GM19099 (cell line): ENCODE data around the gene IVD.

Source experiments
- POLR2A ChIP-seq: IDR thresholded peaks from 3 replicates; pipeline ENCODE4 v1.6.1; 2011; ENCODE audit warnings: low read depth; ENCODE audit not compliant: insufficient read length; ENCODE audit errors: extremely low read depth

Gene IVD

DNA sequence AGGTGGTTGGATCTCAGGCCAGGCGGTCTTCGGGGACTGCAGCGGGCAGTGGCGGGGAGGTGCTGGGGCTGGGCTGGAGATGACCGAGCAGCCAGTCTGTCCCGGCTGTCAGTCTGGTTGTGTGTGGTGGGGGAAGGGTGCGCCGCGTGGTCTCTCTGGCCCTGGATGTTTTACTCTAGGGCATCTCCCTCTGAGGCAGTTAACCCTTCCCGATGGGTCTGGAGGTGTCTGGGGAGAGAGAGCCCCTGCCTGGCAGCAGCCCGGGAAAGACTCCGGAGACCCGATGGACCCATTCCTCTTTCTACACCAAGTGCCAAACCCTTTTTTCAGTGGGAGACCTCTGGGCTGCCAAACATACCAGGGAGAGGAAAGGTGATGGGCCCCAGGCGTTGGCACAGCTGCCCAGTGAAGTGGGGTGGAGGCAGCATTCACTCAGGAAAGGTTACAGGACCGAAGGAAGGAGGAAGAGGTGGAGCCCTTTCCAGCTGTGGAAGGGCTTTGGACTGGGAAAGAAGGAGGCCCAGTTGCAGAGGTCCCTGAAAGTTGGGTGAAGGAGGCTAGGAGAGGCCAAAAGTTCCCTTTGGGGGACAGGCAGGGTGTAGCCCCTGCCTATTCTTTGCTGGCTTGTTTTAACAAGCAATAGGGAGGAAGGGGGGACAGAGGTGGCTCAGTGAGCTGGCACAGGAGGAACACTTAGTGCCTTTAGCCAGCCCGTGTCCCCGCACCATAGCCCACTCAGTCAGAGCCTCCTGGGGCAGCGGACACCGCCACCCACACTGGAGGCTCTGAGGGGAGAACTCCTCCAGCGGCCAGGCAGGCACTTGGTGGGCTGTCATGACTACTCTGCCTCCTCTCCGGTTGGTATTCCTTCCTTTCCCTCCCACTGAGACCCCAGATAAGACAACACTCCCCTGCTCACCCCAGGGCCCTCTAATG lies 32.4 kb downstream of the IVD start:
- TF ChIP-seq POLR2A = no peak

DNA sequence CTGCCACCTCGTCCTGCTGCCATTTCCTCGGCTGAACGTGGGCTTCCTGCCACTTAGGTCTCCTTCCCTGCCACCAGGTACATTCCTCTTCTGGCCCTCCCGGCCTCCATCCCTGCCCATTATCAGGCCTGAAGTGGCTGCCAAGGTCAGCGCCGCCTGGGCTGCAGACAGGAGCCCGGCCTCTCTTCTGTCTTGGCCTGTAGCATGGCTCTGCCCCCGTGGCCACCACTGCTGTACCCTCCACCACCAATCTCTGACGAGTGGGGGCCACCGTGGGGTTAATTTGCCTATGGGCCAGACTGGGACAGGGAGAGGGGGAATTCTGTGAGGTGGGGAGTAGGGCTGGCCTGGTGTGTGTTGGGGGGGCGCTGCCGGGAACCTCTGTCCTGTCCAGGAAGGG lies 33.1 kb downstream of the IVD start:
- no peak for TF ChIP-seq POLR2A

DNA sequence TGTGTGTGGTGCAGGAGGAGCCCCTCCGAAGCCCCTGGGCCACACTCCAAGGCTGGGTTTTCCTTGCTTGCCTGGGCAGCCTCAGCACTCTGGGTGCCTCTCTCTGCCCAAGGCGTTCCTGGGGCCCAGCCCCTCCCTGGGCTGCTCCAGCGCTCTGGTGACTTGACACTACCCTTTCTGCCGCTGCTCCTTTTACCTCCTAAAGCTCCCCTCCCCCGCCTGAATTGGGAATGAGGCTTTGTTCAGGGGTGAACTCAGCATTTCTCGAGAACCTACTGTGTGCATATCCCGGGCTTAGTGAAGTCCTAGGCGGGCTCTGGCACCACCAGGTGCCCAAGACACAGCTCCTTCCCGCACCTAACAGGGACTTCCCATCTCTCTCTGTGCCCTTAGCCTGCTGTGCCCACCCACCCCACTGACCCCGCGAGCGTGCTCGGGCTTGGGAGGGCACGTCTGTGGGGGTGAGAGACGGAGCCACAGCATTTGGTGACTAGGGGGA lies 33.9 kb downstream of the IVD start:
- no peak for TF ChIP-seq POLR2A

DNA sequence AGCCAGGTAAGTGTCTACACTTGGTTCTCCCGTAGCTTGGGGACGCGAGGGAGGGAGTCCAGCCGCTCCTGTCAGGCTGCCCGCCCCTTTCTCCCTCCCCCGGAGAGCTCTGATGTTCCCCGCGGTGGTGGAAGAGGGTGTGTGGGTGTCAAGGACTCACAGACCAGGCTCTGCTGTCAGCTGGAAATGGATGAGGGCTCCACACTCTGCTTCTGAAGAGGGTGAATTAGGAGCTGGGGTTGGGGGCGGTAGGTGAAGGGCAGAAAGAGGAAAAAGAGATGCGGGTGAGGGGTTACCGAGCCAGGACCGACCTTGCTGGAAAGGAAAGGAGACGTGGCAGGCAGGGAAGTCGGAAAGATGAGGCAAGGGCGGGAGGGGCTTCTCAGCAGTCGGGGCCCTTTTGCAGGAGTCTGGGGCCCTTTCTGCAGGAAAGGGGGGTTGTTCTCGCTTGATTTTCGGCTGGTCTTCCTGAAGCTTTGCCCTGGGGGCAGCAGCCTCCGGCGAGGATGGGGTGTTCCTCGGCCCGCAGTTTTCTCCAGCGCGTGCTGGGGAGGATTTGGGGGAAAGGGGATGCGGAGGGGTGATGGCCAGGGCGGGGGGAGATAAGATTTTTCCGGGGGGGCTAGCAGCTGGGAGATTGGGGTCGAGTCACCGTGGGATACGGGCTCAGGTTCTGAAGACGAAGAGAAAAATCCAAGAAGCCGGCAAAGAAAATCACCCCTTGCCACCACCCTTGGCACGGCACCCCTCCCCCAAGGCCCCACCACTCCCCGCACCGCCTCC lies 34.6 kb downstream of the IVD start:
- no peak for TF ChIP-seq POLR2A

DNA sequence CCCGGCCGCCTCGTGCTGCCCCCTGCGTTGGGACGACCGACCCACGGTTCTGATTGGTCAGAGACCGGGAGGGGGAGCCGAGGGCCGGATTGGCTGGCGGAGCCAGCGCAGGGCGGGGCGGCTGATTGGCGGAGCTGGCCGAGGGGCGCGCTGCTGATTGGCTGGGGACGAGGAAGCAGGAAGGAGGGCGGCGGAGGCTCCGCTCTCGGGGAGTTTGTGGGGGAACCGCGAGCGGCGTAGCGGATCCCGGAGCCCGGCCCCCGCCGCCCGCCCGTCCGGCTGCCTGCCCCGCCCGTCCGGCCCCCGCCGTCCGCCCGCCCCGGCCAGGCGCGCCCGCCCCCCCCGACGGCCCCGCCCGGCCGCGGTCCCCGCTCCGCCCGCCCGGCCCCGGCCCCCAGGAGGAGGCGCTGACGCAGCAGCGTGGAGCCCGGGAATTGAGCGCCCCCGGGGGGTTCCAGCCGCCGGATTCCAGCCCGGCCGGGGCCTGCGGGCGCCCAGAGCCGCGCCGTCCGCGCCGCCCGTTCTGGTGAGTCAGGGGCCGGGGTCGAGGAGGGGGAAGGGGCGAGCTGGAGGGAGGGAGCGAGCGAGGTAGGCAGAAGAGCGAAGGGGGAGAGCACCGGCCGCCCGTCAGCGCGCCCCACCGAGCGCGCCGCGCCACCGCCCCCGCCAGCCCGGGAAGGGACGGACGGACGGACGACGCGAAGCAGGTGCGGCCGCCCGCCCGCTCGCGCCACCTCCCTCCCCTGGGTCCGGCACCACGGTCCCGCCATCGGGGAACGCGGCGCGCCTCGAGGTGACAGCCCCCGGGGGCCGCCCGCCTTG lies 35.4 kb downstream of the IVD start, which contains the start of gene BAHD1:
Gene BAHD1 (plus strand): TSS at position 211 of the 822 bp plus-strand sequence. CDS start 17,512 bp downstream, outside the sequence.
- peak; percentile 62 for TF ChIP-seq POLR2A

DNA sequence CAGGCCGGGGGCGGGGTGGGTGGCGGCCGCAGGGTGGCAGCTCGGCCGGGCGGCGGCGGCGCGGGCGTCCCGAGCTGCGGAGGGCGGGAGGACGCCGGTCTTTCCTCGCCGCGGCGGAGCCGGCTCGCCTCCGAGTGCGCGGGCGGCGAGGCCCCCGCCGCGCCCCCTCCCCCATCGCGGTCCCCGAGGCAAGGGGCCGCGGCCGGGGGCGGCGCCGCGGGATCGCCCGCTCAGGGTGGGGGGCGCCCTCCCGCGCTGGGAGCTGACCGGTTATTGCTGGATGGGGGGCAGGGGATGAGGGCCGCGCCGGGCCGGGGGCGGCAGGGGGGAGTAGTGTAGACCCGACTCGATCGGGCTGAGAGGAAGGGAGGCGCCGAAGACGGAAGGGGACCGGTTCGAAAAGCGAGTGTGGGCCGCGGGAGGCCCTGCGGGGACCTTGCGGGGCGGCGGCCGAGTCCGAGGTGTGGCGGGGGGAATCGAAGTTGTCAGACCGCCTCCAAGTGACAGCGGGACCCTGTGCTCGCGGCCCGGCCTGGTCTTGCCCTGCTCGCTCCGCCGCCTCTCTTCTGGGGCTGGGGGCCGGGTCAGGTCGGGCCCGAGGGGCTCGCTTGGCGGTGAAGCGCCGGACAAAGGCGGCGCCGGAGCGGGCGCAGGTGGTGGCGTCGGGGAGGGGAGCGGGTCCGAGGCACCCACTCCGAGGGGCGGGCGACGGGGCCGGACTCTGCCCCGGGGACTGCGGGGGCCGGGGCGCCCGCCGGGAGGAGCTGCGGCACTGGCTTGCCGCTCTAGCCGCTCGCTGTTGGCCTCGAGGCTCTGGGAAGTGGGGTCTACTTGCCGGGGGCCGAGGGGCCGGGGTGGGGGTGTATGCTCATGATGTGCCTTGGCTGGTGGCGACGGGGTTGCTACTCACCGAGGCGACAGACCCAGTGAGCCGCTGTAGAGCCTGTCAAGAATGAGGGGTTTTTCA lies 36.3 kb downstream of the IVD start:
- TF ChIP-seq POLR2A = no peak

DNA sequence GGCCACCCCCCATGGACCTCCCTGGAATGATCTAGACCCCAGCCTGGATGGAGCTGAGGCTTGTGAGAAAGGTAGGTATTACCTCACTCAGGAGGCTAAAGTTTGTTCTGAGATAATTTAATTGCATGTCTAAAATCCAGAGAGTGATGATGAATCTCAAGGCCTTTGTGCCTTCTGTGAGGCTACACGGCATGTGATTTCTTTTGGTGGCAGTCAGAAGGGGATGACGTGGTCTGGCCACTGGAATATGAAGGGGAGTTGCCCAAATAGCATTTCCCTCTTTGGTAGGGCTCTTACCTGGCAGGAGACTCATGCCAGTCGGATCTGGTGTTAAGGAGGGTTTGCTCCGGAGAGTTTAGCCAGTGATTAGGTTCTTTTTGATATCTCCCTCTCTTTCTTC lies 37.7 kb downstream of the IVD start:
- TF ChIP-seq POLR2A = no peak

DNA sequence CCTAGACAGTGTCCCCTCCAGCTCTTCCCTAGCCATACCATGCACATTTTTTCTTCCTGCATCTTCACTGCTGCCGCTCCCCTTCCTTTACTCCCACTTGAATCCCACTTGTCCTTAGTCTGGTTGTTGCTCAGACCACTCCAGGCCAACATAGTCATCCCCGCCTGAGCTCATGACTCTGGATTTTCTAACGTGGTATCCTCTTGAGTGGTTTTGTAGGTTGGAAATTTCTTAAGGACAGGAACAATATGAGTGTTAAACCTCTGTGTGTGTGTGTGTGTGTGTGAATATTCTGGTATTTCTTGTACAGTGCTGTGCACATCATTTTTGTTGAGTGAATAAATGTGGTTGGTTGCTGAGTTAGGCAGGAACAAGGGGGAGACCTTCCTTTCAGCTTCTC lies 38.3 kb downstream of the IVD start:
- no peak for TF ChIP-seq POLR2A

DNA sequence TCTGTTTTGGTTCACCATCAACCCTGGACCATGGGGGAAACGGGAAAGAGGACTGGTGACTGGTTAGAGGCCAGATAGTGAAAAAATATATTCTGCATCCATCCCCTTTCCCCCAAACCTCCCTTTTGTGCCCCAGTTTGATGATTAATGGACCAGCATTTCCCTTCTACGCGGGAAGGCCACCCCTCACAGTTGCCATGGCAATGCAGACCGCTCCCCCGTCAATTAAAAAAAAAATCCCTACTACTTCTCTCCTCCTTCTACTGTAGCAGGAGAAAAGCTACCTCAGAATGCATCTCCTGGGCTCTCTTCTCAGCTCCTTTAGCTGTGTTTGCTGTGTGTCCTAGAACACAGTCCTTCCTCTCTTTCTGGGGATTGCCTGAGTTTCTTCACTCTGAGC lies 39.1 kb downstream of the IVD start:
- TF ChIP-seq POLR2A = no peak

DNA sequence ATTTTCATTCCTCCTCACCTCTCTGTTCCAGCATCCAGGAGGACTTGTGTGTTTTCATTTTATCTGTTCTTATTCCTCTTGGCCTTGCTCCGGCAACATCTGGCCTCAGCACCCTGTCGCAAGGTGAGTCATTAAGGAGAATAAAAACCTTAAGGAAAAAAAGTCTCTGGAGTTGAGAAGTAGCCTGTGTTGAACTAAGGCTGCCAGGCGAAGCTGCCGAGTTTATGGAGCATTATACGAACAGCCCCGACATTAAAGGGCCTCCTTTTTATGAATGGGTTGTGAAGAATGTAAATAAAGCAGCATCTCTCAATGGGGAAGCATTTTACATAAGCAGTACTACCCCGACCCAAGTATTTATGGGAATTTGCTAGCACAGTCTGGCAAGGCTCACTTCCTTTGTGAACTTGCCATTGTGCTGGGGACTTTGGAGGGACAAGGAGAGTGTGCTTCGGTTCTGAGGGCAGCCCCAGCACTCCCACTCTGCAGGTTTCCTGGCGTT lies 39.9 kb downstream of the IVD start:
- no peak for TF ChIP-seq POLR2A

DNA sequence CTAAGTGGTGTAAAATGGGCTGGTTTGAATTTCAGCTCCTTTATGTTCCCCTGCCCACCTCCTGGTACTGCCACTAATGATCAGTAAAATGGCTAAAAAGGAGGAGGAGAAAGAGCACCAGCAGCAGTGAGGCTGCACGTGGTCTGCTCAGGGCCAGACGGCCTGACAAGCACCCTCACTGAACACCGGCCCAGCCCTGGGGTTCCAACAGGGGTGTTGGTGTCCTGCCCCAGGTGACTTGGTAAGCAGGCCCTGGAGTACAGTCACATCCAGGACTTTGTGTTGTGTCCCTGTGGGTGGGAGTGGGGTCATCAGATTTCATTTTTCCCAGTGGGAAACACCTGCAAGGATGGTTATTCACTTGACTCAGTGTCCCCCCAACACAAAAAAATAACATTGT lies 40.5 kb downstream of the IVD start:
- TF ChIP-seq POLR2A = no peak

DNA sequence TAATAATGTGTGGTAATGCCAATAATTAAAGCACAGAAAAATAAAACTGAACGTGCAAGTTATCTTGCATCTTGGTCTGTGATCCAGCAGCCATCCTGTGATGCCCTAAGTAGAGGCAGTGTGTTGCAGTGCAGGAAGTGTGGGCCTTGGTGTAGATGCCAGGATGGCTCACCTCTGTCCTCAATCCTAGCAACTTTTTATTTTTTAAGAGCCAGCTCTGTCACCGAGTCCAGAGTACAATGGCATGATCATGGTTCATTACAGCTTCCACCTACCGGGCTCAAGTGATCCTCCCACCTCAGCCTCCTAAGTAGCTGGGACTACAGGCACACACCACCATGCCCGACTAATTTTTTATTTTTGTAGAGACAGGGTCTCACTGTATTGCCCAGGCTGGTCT lies 42.8 kb downstream of the IVD start:
- TF ChIP-seq POLR2A = no peak

DNA sequence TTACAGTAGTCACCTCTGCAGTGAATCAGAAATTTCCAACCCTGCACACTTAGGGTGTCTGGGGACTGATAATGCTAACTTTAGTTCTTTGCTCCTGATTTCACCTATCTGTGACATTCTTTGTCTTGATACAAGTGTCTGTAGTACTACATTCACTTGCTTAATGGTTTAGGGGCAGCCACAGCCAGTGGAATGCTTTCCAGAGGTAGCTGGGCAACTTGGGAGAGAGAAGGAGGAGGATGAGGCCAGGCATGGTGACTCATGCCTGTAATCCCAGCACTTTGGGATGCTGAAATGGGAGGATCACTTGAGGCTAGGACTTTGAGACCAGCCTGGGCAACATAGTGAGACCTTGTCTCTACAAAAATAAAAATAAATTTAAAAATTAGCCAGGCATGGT lies 43.7 kb downstream of the IVD start:
- TF ChIP-seq POLR2A = no peak

DNA sequence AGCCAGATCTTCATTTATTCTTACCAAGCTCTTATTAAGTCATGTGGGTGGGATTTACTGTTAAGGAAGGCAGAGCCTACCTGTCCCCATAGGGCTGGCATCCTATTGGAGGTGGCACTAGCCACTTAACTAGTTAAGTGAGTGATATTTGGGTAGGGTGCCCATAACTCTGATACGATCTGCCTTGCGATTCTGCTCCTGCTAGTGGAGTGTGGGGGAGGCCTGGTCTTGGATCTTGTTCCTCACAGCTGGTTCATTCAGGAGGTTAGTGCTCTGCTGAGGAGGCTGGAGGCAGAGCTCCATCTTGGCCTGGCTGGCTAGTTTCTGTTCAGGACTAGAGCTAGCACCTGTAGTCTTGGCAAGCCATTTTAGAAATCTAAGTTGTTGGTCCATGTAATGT lies 44.5 kb downstream of the IVD start:
- no peak for TF ChIP-seq POLR2A

DNA sequence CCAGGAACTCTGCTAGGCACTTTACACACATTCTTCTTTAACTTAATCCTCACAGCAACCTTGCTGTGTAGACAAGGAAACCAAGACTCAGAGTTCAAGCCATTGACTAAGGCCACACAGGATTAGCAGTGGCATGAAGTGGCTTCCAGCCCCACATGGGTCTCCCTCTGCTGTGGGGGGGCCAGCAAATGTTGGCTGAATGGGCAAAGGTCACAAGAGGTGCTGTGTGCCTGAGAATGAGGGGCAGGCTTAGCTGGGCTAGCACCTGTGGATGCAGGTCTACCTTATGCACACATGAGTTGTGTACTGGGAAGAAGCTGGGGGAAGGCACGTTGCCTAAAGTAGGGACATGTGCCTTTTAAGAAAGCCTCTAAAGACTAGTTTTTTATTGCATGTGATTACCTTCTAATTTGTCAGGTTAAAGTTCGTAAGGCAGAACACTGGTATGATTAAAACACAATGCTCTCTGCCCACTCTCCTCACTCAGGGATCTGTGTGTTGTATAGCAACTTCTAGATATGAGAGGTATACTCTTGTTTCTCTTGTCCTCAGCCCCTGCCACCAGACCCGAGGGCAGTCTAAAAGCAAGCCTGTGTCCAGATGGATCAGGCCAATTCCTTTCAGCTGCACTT lies 46.0 kb downstream of the IVD start:
- no peak for TF ChIP-seq POLR2A
